IMR-90 (cell line): ENCODE results near the gene TOGARAM2. TPM values are rescaled to one million over a fixed set of nuclear protein-coding genes. Genes with fewer than 3 reads are reported as not detected.

Source experiments
- ATAC-seq: fragments of 200-7000 bp; cut with Tn5 transposase; 2 replicates; pipeline ENCODE4 v1.9.1; 2020; ENCODE audit warnings: low read depth, mild to moderate bottlenecking, moderate library complexity
- BruUV-seq: library from RNA; stranded (reverse); fragments of 400-500 nt; replicated peaks from 2 replicates; lab custom pipeline; 2021; lab: Mats Ljungman, UMichigan
- CTCF ChIA-PET: fragments of 300-600 bp; formaldehyde crosslinking; extraction: SDS; loops from one replicate; lab custom pipeline; 2021; ENCODE audit warnings: antibody characterized with exemption; lab: Yijun Ruan, JAX
- POLR2A ChIA-PET: fragments of 300-600 bp; sonication (Branson Sonifier 250); formaldehyde crosslinking; loops from one replicate; lab custom pipeline; 2022; ENCODE audit warnings: antibody characterized with exemption; ENCODE audit not compliant: unreplicated experiment; lab: Charles Lee
- DNase-seq: peaks from one replicate; pipeline ENCODE4 v3.0.0; 2013
- H2AFZ ChIP-seq: replicated peaks from 2 replicates; pipeline ENCODE3; 2013; ENCODE audit warnings: low read length, mild to moderate bottlenecking; ENCODE audit not compliant: poor library complexity
- H2AK5ac ChIP-seq: 2 replicates; pipeline ENCODE4 v1.6.1; 2013; ENCODE audit warnings: low read depth, low read length, inconsistent platforms
- H2AK9ac ChIP-seq: replicated peaks from 2 replicates; pipeline ENCODE3; 2013; ENCODE audit warnings: mild to moderate bottlenecking, low read depth, low read length, moderate library complexity; ENCODE audit not compliant: poor library complexity
- H2BK120ac ChIP-seq: 2 replicates; pipeline ENCODE4 v1.6.1; 2013; ENCODE audit warnings: low read depth, low read length, inconsistent platforms
- H2BK15ac ChIP-seq: 3 replicates; pipeline ENCODE4 v1.6.1; 2013; ENCODE audit warnings: low read depth, low read length, inconsistent platforms
- H2BK20ac ChIP-seq: 2 replicates; pipeline ENCODE4 v1.6.1; 2013; ENCODE audit warnings: low read depth, mild to moderate bottlenecking, inconsistent platforms, low read length, moderate library complexity
- H2BK5ac ChIP-seq: 2 replicates; pipeline ENCODE4 v1.6.1; 2013; ENCODE audit warnings: mild to moderate bottlenecking, low read depth, low read length, inconsistent platforms; ENCODE audit not compliant: poor library complexity, severe bottlenecking
- H3K14ac ChIP-seq: replicated peaks from 2 replicates; pipeline ENCODE4 v1.6.1; 2013; ENCODE audit warnings: low read depth, low read length, inconsistent platforms
- H3K18ac ChIP-seq: 2 replicates; pipeline ENCODE4 v1.6.1; 2013; ENCODE audit warnings: low read depth, low read length, control low read depth
- H3K23ac ChIP-seq: 2 replicates; pipeline ENCODE4 v1.6.1; 2013; ENCODE audit warnings: low read depth, low read length, inconsistent platforms
- H3K27ac ChIP-seq: 2 replicates; pipeline ENCODE4 v1.5.1; 2013; ENCODE audit warnings: mild to moderate bottlenecking, control low read depth, low read length; ENCODE audit not compliant: insufficient read depth
- H3K27me3 ChIP-seq: 2 replicates; pipeline ENCODE4 v1.6.1; 2013; ENCODE audit warnings: low read length; ENCODE audit not compliant: control insufficient read depth, insufficient read depth
- H3K36me3 ChIP-seq: 2 replicates; pipeline ENCODE4 v1.6.1; 2013; ENCODE audit warnings: low read length, mixed read lengths; ENCODE audit not compliant: control insufficient read depth, insufficient read depth
- H3K4ac ChIP-seq: 2 replicates; pipeline ENCODE4 v1.6.1; 2013; ENCODE audit warnings: low read depth, low read length, inconsistent platforms
- H3K4me1 ChIP-seq: 2 replicates; pipeline ENCODE4 v1.6.1; 2013; ENCODE audit warnings: low read length, mixed read lengths; ENCODE audit not compliant: control insufficient read depth, insufficient read depth
- H3K4me2 ChIP-seq: 2 replicates; pipeline ENCODE4 v1.6.1; 2013; ENCODE audit warnings: low read depth, mild to moderate bottlenecking, control low read depth, low read length, moderate library complexity
- H3K4me3 ChIP-seq: 2 replicates; pipeline ENCODE4 v1.5.1; 2013; ENCODE audit warnings: low read depth, mild to moderate bottlenecking, control low read depth, low read length, moderate library complexity; ENCODE audit not compliant: insufficient read depth
- H3K56ac ChIP-seq: 2 replicates; pipeline ENCODE4 v1.6.1; 2013; ENCODE audit warnings: low read length, inconsistent platforms; ENCODE audit not compliant: insufficient read depth; ENCODE audit errors: extremely low read depth
- H3K79me1 ChIP-seq, 2 experiments: 2 replicates each; pipeline ENCODE4 v1.6.1; 2013; ENCODE audit warnings: low read length in 2 of 2, inconsistent platforms in 1 of 2, low read depth in 1 of 2
- H3K9ac ChIP-seq: 2 replicates; pipeline ENCODE4 v1.6.1; 2013; ENCODE audit warnings: low read depth, low read length, control low read depth
- H3K9me1 ChIP-seq: 2 replicates; pipeline ENCODE4 v1.6.1; 2013; ENCODE audit warnings: low read length, inconsistent platforms; ENCODE audit not compliant: insufficient read depth
- H3K9me3 ChIP-seq: 2 replicates; pipeline ENCODE4 v1.6.1; 2013; ENCODE audit warnings: low read length; ENCODE audit not compliant: control insufficient read depth, insufficient read depth
- H4K20me1 ChIP-seq: 2 replicates; pipeline ENCODE4 v1.6.1; 2013; ENCODE audit warnings: low read length, inconsistent platforms; ENCODE audit not compliant: insufficient read depth
- H4K5ac ChIP-seq: 2 replicates; pipeline ENCODE4 v1.6.1; 2013; ENCODE audit warnings: mild to moderate bottlenecking, low read depth, low read length, control low read depth
- H4K8ac ChIP-seq, 2 experiments: 2 replicates each; pipeline ENCODE4 v1.6.1; 2013; ENCODE audit warnings: low read depth in 2 of 2, low read length in 2 of 2, control low read depth in 1 of 2, inconsistent platforms in 1 of 2
- H4K91ac ChIP-seq: 2 replicates; pipeline ENCODE4 v1.6.1; 2013; ENCODE audit warnings: low read depth, low read length, inconsistent platforms; ENCODE audit not compliant: insufficient read depth
- BHLHE40 ChIP-seq: fragments of 150-350 bp; IDR thresholded peaks from 2 replicates; pipeline ENCODE4 v1.6.1; 2016; ENCODE audit warnings: mild to moderate bottlenecking, low read depth, low read length
- CEBPB ChIP-seq: IDR thresholded peaks from 2 replicates; pipeline ENCODE4 v1.6.1; 2012; ENCODE audit warnings: low read depth, low read length, improper control_type of control experiment
- CHD1 ChIP-seq: IDR thresholded peaks from 2 replicates; pipeline ENCODE4 v1.6.1; 2012; ENCODE audit warnings: low read depth, low read length, improper control_type of control experiment
- CTCF ChIP-seq: conservative IDR thresholded peaks from 2 replicates; pipeline ENCODE4 v1.5.1; 2012; ENCODE audit warnings: mild to moderate bottlenecking, low read depth, low read length, improper control_type of control experiment
- ELK1 ChIP-seq: fragments of 150-350 bp; IDR thresholded peaks from 2 replicates; pipeline ENCODE4 v1.6.1; 2016; ENCODE audit warnings: low read depth, mild to moderate bottlenecking, low read length, moderate library complexity, borderline replicate concordance
- FOS ChIP-seq: fragments of 150-350 bp; IDR thresholded peaks from 2 replicates; pipeline ENCODE4 v1.6.1; 2016; ENCODE audit warnings: low read depth, low read length
- MAFK ChIP-seq: IDR thresholded peaks from 2 replicates; pipeline ENCODE4 v1.6.1; 2012; ENCODE audit warnings: low read depth, low read length, improper control_type of control experiment
- MAZ ChIP-seq: IDR thresholded peaks from 2 replicates; pipeline ENCODE4 v1.6.1; 2012; ENCODE audit warnings: low read depth, mild to moderate bottlenecking, low read length, improper control_type of control experiment, moderate library complexity, borderline replicate concordance
- MXI1 ChIP-seq: IDR thresholded peaks from 2 replicates; pipeline ENCODE4 v1.6.1; 2012; ENCODE audit warnings: low read depth, mild to moderate bottlenecking, low read length, moderate library complexity, borderline replicate concordance
- NFE2L2 ChIP-seq: fragments of 150-350 bp; IDR thresholded peaks from 2 replicates; pipeline ENCODE4 v1.6.1; 2016; ENCODE audit warnings: low read depth, mild to moderate bottlenecking, low read length
- POLR2A ChIP-seq: IDR thresholded peaks from 2 replicates; pipeline ENCODE4 v1.6.1; 2012; ENCODE audit warnings: mild to moderate bottlenecking, low read depth, low read length
- RCOR1 ChIP-seq: IDR thresholded peaks from 2 replicates; pipeline ENCODE4 v1.6.1; 2012; ENCODE audit warnings: mild to moderate bottlenecking, low read length, improper control_type of control experiment; ENCODE audit not compliant: insufficient replicate concordance
- RFX5 ChIP-seq: IDR thresholded peaks from 2 replicates; pipeline ENCODE4 v1.8.0; 2012; ENCODE audit warnings: low read depth, mild to moderate bottlenecking, low read length, moderate library complexity
- SMC3 ChIP-seq: fragments of 150-350 bp; IDR thresholded peaks from 2 replicates; pipeline ENCODE4 v1.6.1; 2016; ENCODE audit warnings: low read depth, mild to moderate bottlenecking, antibody characterized with exemption, low read length, moderate library complexity
- USF2 ChIP-seq: fragments of 150-350 bp; IDR thresholded peaks from 2 replicates; pipeline ENCODE4 v1.6.1; 2017; ENCODE audit warnings: mild to moderate bottlenecking, antibody characterized with exemption, low read length, low read depth
- WGBS, 2 experiments: methylation state at CpG; one replicate each; pipeline versions ENCODE4 v1.1.5 to v1.1.7; 2013; ENCODE audit warnings: missing lambda C conversion rate in 2 of 2; ENCODE audit not compliant: insufficient read length in 1 of 2; ENCODE audit errors: extremely low coverage in 2 of 2; 5-methylcytosine and 5-hydroxymethylcytosine counted together
- dilution Hi-C: fragments of 300-500 bp; cut with HindIII; formaldehyde crosslinking; loops from one replicate; pipeline ENCODE4 v1.14.3; 2018; ENCODE audit warnings: low sequenced_read_pairs; ENCODE audit not compliant: unreplicated experiment
- in situ Hi-C: fragments of 300-500 bp; cut with MboI; formaldehyde crosslinking; loops from 3 replicates; pipeline ENCODE4 v1.14.3; 2019; ENCODE audit warnings: low sequenced_read_pairs, inconsistent platforms, mixed read lengths
- intact Hi-C: fragments of 100-400 bp; cut with micrococcal nuclease; formaldehyde crosslinking; loops from 2 replicates; pipeline ENCODE4 v1.10.0; 2022
- polyA plus RNA-seq, 3 experiments: library from polyadenylated mRNA; depleted of rRNA; stranded (reverse); fragments of >200 nt; gene quantifications; 2 replicates each; pipeline ENCODE4 v1.2.3, GENCODE V29; 2012; ENCODE audit warnings: low replicate concordance in 1 of 3
- total RNA-seq: library from RNA; depleted of rRNA; stranded (reverse); fragments of >200 nt; gene quantifications from 2 replicates; pipeline ENCODE4 v1.2.3, GENCODE V29; 2012

The TOGARAM2 gene
- total and polyA plus RNA-seq, 2 of the 4 experiments (the other 2 are of a cell fraction), result under 0.01 to 0.38 TPM

GRCh38 chr2:29001806-29002205 lies 20.7 kb downstream of the TOGARAM2 start:
- POLR2A ChIA-PET, result no interaction called here

More at GRCh38 chr2:29001806-29002205, 20.7 kb downstream of the TOGARAM2 start:
- H2AK9ac ChIP-seq, result no peak overlapping the region
- no peak overlapping the region for H4K8ac ChIP-seq
- no peaks in the 10 kb centered on the region for H3K9me1 ChIP-seq
- H2BK120ac ChIP-seq, result no peak overlapping the region
- DNase-seq, result no peak
- no peaks in the 10 kb centered on the region for H4K20me1 ChIP-seq
- H2BK20ac ChIP-seq, result no peak overlapping the region
- BruUV-seq, result no TSS peak
- H3K23ac ChIP-seq, result no peak overlapping the region
- no peaks in the 10 kb centered on the region for H3K36me3 ChIP-seq
- H3K27ac ChIP-seq, result no peak overlapping the region
- in situ Hi-C loops (no loop called here), dilution Hi-C loops (no loop called here), intact Hi-C loops (no loop called here)
- no peaks in the 10 kb centered on the region for H3K79me1 ChIP-seq
- H2BK15ac ChIP-seq, result no peak overlapping the region
- H4K91ac ChIP-seq, result no peak overlapping the region
- H3K27me3 ChIP-seq, result peaks cover 4% of the 10 kb centered on the region; the same call in 1 of the 2 replicates
- H4K5ac ChIP-seq, result no peak overlapping the region
- H3K9me3 ChIP-seq, result no peaks in the 10 kb centered on the region
- no peak overlapping the region for H3K4me2 ChIP-seq
- CTCF ChIA-PET, result interaction anchor here (1.1 kb wide), 1 partner anchor 115 kb away, joined by 3 read pairs; no protein-coding TSS in a partner anchor
- no peak for ATAC-seq
- H3K4me3 ChIP-seq, result no peak overlapping the region
- H3K18ac ChIP-seq, result no peak overlapping the region
- H3K14ac ChIP-seq, result no peak overlapping the region
- H2AK5ac ChIP-seq, result no peak overlapping the region
- H2AFZ ChIP-seq, result no peak overlapping the region
- no peaks in the 10 kb centered on the region for H3K4me1 ChIP-seq
- no CpG with 5 or more reads among the region's 4 CpGs for WGBS, 2 experiments
- H3K4ac ChIP-seq, result no peak overlapping the region
- H3K9ac ChIP-seq, result no peak overlapping the region
- H3K56ac ChIP-seq, result no peak overlapping the region
- TF ChIP-seq RCOR1 (no peak), RFX5 (no peak), ELK1 (no peak), FOS (no peak), MXI1 (no peak), SMC3 (no peak), MAZ (no peak), CHD1 (no peak), POLR2A (no peak), NFE2L2 (no peak), USF2 (no peak), BHLHE40 (no peak), CEBPB (no peak), MAFK (no peak), CTCF (no peak)
- no peak overlapping the region for H2BK5ac ChIP-seq
